ENCODE results near the gene FCHO2.

Gene FCHO2

DNA sequence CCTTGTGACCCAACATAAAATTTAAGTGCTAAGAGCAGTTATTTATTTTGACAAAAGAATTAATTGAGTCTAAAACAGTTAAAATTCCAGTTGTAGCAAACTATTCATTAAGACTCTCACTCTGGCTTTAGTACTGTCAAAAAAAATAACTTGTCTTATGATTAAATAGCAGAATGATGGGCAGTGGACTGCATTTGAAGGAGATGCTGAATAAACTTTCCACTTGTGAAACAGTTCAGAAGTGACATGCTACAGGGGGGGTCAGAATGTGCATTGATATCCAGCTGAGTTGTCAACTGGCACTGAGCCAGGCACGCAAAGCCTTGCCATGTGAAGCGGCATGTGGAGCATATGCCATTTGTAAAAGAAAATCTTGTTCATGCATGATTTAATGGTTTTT, 76.0 kb downstream of the FCHO2 start:
- peak; percentile 92 for DNase-seq

DNA sequence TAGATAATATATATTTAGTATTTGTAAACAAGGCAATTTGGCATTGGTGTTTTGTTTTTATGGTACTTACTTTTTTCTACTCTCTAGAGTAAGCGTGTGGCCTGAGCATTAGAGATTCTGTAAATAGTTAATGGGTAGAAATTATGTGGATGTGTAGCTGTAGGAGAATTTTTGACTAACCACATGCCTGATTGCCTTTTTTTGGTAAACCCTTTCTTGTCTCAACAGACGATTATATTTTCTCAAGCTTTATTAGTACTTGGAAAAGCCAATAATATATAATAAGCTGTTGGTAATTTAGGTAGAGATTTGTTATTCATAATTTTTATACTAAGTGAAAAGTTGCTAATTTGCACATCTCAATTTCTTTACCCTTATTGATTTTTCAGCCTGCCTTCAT, 76.8 kb downstream of the FCHO2 start:
- peak; percentile 10 for DNase-seq

DNA sequence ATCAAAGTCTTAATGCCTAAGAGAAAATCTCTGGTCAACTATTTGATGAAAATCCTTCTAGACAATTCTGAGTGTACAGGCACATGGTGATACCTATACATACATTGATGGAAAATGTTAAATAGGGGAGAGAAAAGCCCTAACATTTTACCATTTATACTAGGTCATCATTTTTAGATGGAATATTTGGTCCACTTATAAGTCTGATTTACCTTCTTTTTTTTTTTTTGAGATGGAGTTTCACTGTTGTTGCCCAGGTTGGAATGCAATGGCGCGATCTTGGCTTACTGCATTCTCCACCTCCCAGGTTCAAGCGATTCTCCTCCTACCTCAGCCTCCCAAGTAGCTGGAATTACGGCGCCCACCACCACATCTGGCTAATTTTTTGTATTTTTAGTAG, 81.7 kb downstream of the FCHO2 start:
- DNase-seq = no peak

DNA sequence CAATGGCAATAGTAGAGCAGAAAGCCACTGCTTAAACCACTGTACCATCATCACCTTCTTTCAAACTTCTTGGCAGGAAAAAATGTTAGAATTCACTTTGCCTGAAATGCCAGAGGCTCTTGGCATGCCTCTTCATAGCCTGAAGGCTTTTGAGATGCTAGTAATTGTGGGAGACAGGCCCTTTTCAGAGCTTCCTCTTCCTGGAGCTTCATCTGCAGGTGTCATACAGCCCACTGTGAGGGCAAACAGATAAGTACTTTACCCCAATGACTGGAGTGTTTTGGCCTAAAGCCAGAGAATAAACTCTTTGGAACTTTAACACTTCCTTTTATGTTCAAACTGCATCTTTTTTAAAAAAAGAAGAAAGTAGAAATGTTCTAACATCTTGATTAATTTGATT, 83.2 kb downstream of the FCHO2 start:
- no peak for DNase-seq

DNA sequence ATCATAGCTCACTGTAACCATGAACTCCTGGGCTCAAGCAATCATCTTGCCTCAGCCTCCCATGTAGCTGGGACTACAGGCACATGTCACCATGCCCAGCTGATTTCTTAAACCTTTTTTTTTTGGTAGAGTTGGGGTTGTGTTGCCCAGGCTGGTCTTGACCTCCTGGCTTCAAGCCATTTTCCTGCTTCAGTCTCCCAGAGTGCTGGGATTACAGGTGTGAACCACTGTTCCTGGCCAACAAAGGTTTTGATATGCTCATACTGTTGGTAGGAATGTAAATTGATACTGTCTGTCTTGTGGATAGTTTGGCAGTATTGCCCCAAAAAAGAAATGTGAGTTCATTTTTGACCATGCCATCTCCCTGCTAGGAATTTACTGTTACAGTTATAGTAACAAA, 87.2 kb downstream of the FCHO2 start:
- no peak for DNase-seq

DNA sequence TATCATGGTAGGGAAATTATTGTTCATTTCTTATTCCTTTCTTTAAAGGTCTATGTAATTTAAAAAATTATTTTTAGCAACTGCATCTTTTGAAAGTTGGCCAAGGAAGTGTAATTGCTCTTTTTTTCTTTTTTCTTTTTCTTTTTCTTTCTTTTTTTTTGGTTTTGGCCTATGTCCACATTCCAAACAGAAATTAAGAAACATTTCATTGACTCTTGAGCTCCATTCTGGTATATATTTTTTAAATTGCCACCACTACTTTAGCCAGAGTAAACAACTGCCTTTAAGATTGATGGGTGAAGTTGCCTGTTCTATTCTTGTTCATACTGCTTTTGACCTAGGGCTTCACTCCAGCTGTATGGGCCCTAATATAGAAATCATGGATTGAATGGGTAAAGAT, 88.7 kb downstream of the FCHO2 start:
- no peak for DNase-seq

DNA sequence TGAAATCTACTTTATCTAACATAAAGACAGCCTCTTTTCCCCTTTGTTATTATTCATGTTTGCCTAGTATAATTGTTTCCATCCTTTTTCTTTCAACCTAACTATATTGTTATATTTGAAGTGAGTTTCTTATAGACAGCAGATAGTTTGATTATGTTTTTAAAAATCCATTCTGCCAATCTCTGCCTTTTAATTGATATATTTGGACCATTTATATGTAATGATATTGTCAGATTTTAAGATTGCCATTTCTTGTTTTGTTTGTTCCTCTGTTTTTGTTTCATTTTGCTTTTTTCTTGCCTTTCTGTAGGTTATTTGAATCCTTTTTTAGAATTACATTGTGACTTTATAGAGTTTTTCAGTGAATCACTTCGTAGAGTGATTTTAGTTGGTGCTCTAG, 89.8 kb downstream of the FCHO2 start:
- DNase-seq = no peak

DNA sequence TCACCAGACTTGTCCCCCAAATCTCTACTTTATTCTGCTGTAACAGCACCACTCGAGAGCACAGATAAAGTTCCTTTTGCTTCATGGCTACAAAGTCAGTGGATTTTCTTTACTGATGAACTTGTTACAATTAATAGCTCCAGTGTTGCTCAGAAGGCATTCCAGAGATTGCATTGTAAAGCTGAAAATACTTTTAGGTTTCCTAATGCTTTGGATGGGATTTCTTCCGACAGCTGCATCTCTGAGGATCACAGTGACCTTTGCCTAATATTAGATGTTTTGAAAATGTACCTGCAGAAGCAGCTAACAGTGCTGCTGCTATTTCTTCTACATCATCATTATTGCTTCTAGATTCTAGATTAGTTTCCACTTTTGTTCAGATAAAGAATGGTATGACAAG, 105.8 kb downstream of the FCHO2 start:
- no peak for DNase-seq

DNA sequence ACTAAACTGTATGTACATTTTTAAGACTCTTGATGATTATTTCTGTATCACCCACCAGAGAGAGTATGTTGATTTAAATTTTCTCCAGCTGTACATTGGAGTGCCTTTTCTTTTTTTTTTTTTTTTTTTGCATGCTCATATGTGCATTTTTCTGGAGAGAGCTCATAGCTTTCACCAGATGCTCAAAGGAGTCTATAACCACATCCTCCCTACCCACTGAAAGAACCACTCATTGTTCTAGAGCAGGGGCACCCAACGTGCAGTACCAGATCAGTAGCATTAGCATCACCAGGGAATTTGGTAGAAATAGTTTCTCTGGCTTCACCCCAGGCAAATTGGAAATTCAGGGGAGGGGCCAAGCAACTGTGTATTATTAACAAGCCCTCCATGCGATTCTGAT, 110.6 kb downstream of the FCHO2 start:
- DNase-seq = peak; percentile 87

DNA sequence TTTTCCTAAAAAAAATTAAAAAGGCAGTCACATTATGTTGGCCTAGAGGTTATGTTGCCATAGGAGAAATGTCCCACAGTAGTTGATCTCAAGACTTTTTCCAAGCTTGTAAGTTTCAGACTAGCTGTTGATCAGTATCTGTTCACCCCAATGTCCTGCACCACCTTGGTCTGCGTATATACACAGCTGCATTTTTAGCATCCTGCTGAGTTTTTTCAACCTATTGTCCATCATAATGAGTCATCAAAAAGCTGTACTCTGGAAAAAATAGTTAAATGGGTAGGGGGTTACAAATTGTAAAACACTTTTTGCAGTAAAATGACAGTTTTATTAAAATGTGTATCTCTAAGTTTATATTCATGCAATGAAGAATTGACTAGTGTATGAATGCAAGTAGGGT, 111.4 kb downstream of the FCHO2 start:
- no peak for DNase-seq

DNA sequence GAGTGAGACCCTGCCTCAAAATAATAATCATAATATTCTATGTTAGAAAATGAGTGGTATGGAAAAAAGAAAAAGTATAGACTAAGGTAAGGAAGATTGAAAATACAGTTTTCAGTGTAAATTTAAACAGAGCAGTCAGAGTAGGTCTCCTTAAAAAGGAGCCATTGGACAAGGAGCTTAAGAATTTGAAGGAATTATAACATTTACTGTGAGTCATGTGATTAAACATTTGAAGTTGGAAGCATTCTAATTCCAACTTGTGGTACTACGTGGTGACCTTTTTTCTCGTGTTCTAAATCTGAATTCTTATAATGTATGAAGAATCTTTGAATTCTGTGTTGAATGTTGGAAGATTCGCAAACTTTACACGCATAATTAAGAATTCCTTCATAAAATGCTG, 125.3 kb downstream of the FCHO2 start:
- no peak for DNase-seq

DNA sequence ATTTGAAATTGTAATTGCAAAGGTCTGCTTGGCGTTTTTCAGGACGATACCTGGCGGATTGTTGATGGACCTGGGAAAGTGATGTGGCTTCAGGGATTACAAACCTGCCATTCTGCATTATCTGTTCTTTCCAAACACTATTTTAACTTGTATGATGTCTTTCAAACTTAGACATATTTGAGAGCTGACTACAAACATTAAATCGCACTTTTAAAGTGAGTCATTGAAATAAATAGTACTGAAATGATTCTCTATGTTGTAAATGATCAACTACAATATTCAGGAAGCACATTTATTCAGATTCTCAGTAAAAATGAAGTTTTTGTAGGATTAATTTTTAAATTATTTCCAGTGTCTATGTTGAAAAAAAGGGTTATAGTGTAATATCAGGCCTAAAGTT, 132.2 kb downstream of the FCHO2 start:
- peak; percentile 28 for DNase-seq

DNA sequence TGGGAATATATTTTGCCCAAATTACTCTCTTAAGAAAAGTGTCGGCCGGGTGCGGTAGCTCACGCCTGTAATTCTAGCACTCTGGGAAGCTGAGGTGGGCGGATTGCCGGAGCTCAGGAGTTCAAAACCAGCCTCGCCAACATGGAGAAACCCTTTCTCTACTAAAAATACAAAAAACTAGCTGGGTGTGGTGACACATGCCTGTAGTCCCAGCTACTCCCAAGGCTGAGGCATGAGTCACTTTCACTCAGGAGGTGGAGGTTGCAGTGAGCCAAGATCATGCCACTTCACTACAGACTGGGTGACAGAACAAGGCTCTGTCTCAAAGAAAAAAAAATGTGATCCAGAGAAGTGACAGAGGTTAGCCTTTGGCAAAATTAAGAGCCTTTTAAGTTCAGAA, 138.1 kb downstream of the FCHO2 start:
- peak; percentile 78 for DNase-seq

DNA sequence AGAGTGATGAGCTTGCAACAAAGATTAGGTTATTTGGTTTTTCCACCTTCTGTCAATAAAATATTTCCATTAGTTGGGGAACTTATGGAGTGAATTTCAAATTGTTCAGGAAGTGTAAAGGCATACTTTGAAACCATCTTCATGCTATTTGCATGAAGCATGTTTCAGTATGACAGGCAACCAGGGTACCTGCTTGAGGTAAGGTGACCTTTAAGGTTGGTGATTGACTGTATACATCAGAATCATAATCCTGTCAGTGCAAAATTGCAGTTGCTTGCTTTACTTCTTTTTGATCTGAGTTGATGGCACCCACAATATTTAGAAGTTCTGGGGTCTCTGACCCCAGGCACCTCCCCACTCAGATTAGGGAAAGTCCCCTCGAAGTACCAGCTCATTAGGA, 138.6 kb downstream of the FCHO2 start:
- DNase-seq = no peak

DNA sequence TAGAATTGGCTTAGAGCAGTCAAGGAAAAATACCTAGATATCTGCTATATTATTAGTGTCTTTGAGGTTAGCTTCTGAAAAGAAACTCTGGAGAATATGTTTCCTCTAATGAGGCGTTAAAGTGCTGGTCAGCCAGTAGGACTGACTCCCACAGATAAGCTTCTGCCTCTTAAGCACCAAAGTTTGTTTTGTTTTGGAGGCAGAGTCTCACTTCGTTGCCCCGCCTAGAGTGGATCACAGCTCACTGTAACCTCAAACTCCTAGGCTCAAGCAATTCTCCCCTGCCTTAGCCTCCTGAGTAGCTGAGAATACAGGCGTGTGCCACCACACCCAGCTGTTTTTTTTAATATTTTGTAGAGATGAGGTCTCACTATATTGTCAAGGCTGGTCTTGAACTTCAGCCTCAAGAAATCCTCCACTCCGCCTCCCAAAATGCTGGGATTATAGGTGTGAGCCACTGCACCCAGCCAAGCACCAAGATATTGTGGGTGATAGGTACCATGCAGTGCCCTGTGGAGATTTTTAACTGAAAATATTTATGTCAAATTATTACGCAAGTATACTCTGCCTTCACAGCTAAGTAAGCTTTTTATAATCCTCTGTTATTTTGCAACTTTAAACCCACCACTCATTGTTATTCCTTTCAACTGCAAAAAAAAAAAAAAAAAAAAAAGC, 139.9 kb downstream of the FCHO2 start:
- DNase-seq = no peak

DNA sequence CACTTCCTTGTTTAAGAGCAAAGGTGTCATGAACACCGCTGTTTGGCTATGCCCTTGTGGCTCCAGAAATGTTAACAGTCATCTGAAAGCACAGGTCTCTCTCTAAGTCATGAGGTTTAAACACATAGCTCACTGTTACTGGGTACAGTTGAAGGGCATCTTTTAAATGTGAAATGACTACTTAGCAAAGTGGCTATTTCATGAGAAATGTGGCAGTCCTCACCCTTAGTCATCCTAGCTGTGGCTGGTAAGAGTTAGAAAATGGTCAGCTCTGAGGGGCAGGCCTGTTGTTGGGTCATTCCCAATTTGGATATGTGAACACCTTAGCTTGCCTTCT, 140.4 kb downstream of the FCHO2 start:
- no peak for DNase-seq

DNA sequence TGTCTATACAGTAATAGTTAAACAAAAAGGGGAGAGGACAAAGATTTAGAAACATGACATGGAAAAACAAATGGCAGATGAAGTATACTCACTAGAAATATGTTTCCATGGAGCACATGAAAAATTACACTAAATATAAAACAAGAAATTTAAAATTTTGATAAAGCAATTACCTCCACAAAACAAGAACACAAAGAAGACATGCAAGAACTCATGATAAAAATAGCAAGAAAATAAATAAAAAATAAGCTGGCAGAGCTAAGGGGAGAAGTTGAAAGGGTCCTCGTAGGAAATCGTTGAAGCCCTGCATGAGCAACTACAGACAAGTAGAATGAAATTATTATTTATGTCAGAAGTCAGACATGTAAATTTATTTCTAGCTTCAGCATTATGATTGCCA, 141.9 kb downstream of the FCHO2 start:
- no peak for DNase-seq

DNA sequence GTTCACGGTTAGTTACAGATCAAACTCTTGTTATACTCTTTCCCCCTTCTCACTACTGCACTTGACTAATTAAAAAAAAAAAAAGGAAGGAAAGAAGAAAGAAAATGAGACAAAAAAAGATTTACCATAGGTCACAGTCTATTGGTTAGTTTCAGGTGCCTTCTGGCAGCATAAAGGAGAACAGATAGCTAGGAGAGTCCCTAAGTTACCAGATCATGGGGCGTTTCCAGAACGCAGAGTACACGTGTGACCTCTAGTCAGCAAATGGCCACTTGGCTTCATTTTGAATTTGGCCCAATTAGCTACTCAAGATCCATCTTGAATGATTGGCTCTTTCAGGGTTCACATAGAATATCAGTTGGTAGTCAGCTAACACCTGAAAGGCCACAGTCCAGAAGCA, 144.3 kb downstream of the FCHO2 start:
- no peak for DNase-seq

DNA sequence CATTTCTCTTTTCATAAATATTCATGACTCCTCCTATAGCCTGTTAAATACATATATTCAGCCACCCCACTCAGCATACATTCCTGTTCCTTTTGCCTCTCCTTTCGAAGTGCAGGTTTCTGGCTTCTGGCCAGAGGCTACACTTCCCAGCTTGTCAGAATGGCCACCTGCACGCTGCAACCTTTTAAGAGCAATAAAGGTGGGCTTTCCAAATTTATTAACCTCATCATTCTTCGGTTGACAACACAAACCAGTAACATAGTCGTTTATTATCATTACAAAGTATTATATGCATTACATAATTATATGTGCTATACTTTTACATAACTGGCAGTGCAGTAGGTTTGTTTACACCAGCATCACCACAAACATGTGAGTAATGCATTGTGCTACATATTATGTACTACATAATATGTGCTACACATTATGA, 148.0 kb downstream of the FCHO2 start:
- DNase-seq = no peak

DNA sequence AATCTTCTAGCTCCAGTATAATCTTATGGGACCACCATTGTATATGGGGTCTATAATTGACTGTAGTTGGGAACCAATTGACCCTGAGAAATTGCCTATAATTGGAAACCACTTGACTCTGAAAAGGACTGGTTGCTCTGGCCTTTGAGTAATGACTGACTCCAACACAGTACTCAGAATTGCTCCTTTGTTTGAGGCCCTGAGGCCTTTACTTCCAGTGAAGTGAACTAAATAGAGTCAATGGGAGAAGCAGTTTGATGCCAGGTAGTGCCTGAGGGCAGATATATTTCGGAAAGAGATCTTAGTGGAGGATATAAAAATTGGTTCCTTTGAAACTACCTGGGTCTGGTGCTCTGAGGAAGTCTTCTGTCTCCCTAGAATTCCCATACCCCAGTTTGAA, 148.5 kb downstream of the FCHO2 start:
- no peak for DNase-seq

DNA sequence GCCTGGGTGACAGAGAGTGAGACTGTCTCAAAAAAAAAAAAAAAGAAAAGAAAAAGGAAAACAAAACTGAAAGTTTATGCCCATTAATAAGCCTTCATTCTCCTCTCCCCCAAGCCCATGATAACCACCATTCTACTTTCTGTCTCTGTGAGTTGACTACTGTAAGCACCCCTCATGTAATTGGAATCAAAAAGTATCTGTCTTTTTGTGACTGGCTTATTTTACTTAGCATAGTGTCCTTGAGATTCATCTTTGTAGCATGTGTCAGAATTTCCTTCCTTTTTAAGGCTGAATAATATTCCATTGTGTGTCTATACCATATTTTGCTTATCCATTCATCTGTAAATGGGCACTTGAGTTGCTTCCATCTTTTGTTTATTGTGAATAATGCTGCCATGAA, 150.5 kb downstream of the FCHO2 start:
- no peak for DNase-seq

DNA sequence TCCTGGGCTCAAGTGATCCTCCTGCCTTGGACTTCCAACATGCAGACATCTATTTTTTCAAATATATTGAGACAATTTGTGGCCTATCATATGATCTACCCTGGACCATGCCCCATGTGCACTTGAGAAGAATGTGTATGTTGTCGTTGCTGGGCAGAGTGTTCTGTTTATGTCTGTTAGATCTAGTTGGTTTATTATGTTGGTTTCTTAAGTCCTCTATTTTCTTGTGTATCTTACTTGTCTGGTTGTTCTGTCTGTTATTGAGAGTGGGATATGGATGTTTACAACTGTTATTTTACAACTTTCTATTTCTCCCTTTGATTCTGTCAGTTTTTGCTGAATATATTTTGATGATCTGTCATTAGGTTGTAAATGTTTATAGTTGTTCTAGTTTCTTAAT, 154.3 kb downstream of the FCHO2 start:
- DNase-seq = no peak

DNA sequence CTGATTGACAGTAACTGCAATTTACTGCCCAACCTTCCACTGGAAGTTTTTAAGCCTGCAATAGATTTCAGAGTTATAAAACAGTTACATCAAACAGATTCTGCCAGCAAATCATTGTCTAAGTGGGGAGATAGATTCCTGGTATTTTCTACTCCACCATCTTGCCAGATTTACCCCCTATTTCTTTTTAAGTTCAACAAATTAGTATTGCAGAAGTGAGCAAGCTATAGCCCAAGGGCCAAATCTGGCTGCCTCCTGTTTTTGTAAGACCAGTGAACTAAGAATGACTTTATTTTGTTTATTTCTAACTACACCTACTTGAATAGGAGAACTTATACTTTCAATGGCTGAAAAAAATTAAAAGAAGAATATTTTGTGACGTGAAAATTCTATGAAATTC, 155.7 kb downstream of the FCHO2 start:
- DNase-seq = no peak

DNA sequence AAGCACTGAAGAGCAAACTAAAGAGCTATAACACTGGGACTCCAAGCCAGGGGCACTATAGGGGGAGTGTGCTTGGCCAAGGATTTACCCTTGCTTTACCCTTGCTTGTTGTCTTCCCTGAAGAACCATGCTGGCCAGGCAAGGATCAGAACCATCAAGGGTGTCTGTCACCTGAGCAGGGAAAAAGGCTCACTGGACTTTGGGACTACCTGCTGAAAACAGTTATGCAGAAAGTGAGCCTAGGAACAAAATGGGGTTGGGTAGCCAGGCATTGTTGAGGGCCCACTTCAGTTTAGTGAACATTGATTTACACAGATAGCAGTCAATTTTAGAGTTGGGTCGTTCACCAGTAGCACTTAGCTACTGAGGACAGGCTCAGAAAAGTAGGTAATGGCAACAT, 156.5 kb downstream of the FCHO2 start:
- no peak for DNase-seq

DNA sequence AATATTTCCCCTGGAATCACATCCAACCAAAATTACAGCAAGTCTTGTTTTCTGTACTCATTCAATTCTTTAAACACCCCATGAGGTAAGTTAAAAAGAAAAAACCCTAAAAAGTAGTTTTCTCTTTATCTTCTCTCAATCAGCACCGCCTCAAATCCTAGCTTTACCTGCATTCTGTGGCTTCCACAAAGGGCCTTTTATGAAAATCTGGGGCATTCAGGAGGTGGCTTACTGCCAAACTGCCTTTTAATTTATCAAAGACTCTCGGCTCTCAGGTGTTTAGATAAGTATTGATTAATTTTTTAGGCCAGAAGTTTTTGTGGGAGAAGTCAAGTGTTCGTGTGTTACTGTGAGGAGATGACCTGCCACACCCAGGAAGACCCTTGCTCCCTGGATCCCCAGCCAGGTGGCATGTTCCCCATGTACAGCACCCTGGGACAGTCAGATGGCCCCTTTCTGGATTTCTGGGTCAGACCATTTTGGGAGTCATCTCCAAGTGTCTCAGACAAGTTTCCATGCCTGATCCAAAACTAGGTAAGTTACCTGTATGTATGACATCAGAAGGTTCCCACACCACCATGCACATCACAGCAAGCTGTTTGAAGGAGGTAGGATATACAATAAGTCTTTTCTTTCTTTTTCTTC, 158.3 kb downstream of the FCHO2 start:
- DNase-seq = no peak
